ENCODE measurements around the gene ANAPC16. TPM values are rescaled to one million over a fixed set of nuclear protein-coding genes. Genes with fewer than 3 reads are reported as not detected.

Gene ANAPC16
- total and polyA plus RNA-seq, 2 donors (not counting 1 experiment from before 2014, with no cell fraction given): 104 to 132 TPM

GRCh38 chr10:72173262-72173618 lies 42.6 kb upstream of the ANAPC16 start:
- Histone ChIP-seq H4K20me1 (ENCODE audit: control insufficient read depth, insufficient read depth, low read length, poor library complexity, severe bottlenecking) (no peaks in the 10 kb centered on the region), H3K4me3 (ENCODE audit: control extremely low read depth in 1 of 5, extremely low read depth in 1 of 5, insufficient read depth in 1 of 5, low read depth in 2 of 5, low read length in 4 of 5) (no peak overlapping the region), H3K36me3 (replicated peaks in 1 of 2; ENCODE audit: control extremely low read depth in 1 of 2, control insufficient read depth in 1 of 2, extremely low read depth in 1 of 2, insufficient read depth in 2 of 2, low read length in 1 of 2) (peaks cover 0 to 10% of the 10 kb centered on the region in 2 experiments), H3K79me2 (ENCODE audit: control insufficient read depth, insufficient read depth, low read length) (peaks cover 10% of the 10 kb centered on the region), H3K4me2 (replicated peaks; ENCODE audit: low read depth, low read length, poor library complexity, severe bottlenecking) (no peak overlapping the region), H3K27me3 (replicated peaks in 1 of 4; ENCODE audit: control extremely low read depth in 1 of 4, control insufficient read depth in 3 of 4, insufficient read depth in 4 of 4, low read length in 3 of 4) (no peaks in the 10 kb centered on the region), H3K9ac (ENCODE audit: low read length) (no peak overlapping the region), H3K4me1 (ENCODE audit: control insufficient read depth in 2 of 2, insufficient read depth in 2 of 2, low read length in 2 of 2) (peaks cover 12% of the 10 kb centered on the region in 2 donors), H3K27ac (ENCODE audit: low read length in 2 of 2) (no peak overlapping the region), H2AFZ (ENCODE audit: insufficient read depth, low read depth, low read length, poor library complexity, severe bottlenecking) (no peak overlapping the region), H3K9me3 (ENCODE audit: control extremely low read depth in 1 of 3, control insufficient read depth in 2 of 3, insufficient read depth in 1 of 3, low read length in 2 of 3) (no peaks in the 10 kb centered on the region)
- TF ChIP-seq CTCF (IDR thresholded peaks at IDR 0.05) (no peak), EZH2 (IDR thresholded peaks at IDR 0.05; ENCODE audit: borderline replicate concordance, insufficient read depth, low read depth, low read length, poor library complexity, severe bottlenecking) (no peak)
- POLR2A ChIA-PET: interaction anchor here (0.6 kb wide), 1 partner anchor 1696 kb away, joined by 9 read pairs; no protein-coding TSS in a partner anchor
- no CpG with 5 or more reads among the region's 3 CpGs for WGBS (ENCODE audit: insufficient coverage)
- CTCF ChIA-PET: interaction anchor here (1.0 to 1.2 kb wide), 2 partner anchors 9 to 164 kb away, joined by 3 to 4 read pairs; no protein-coding TSS in a partner anchor
- Mint-ChIP-seq H3K27me3 (no peaks in the 10 kb centered on the region), H3K4me3 (no peak overlapping the region), H3K9me3 (ENCODE audit: insufficient read depth) (no peaks in the 10 kb centered on the region), H3K27ac (no peak overlapping the region), H3K4me1 (peaks cover 14% of the 10 kb centered on the region)
- intact Hi-C loops (cut with micrococcal nuclease): no loop called here
- no peak for ATAC-seq (ENCODE audit: low read depth)
- no peak for DNase-seq

- peak overlapping the region in 1 of 2 donors; percentile 49 for H3K27ac ChIP-seq (ENCODE audit: low read length in 2 of 2)
- CTCF ChIA-PET: interaction anchor here (0.6 to 1.2 kb wide), 5 partner anchors 10 to 169 kb away, joined by 3 to 4 read pairs (median 4); no protein-coding TSS in a partner anchor
- POLR2A ChIA-PET: interaction anchor here (0.5 to 0.6 kb wide), 2 partner anchors 98 to 1696 kb away, joined by 5 to 9 read pairs; no protein-coding TSS in a partner anchor
- no peak overlapping the region for H2AFZ ChIP-seq (ENCODE audit: insufficient read depth, low read depth, low read length, poor library complexity, severe bottlenecking)
- no peak overlapping the region for H3K4me2 ChIP-seq (replicated peaks; ENCODE audit: low read depth, low read length, poor library complexity, severe bottlenecking)
- no peak for TF ChIP-seq CTCF (IDR thresholded peaks at IDR 0.05)
- no peak for TF ChIP-seq EZH2 (IDR thresholded peaks at IDR 0.05; ENCODE audit: borderline replicate concordance, insufficient read depth, low read depth, low read length, poor library complexity, severe bottlenecking)
- no peak overlapping the region for H3K4me3 ChIP-seq (ENCODE audit: control extremely low read depth in 1 of 5, extremely low read depth in 1 of 5, insufficient read depth in 1 of 5, low read depth in 2 of 5, low read length in 4 of 5)
- Mint-ChIP-seq H3K9me3 (ENCODE audit: insufficient read depth) (no peaks in the 10 kb centered on the region), H3K4me3 (no peak overlapping the region), H3K27me3 (no peaks in the 10 kb centered on the region), H3K4me1 (peaks cover 14% of the 10 kb centered on the region), H3K27ac (peak overlapping the region; percentile 44)
- H3K79me2 ChIP-seq (ENCODE audit: control insufficient read depth, insufficient read depth, low read length): peaks cover 10% of the 10 kb centered on the region
- ATAC-seq (ENCODE audit: low read depth): peak; percentile 53
- H4K20me1 ChIP-seq (ENCODE audit: control insufficient read depth, insufficient read depth, low read length, poor library complexity, severe bottlenecking): no peaks in the 10 kb centered on the region
- 78% methylated on average over 5 of the region's 7 CpGs for WGBS (ENCODE audit: insufficient coverage)
- no peak for DNase-seq
- peaks cover 2 to 13% of the 10 kb centered on the region in 2 experiments for H3K36me3 ChIP-seq (replicated peaks in 1 of 2; ENCODE audit: control extremely low read depth in 1 of 2, control insufficient read depth in 1 of 2, extremely low read depth in 1 of 2, insufficient read depth in 2 of 2, low read length in 1 of 2)
- no peaks in the 10 kb centered on the region for H3K27me3 ChIP-seq (replicated peaks in 1 of 4; ENCODE audit: control extremely low read depth in 1 of 4, control insufficient read depth in 3 of 4, insufficient read depth in 4 of 4, low read length in 3 of 4)
- H3K9ac ChIP-seq (ENCODE audit: low read length): no peak overlapping the region
- intact Hi-C loops (cut with micrococcal nuclease): no loop called here
- H3K9me3 ChIP-seq (ENCODE audit: control extremely low read depth in 1 of 3, control insufficient read depth in 2 of 3, insufficient read depth in 1 of 3, low read length in 2 of 3): no peaks in the 10 kb centered on the region
- peaks cover 12% of the 10 kb centered on the region in 2 donors for H3K4me1 ChIP-seq (ENCODE audit: control insufficient read depth in 2 of 2, insufficient read depth in 2 of 2, low read length in 2 of 2)
These were observed 42.1 kb upstream of the ANAPC16 start for GRCh38 chr10:72173619-72174296.

Measured in B cell (primary cell).